HCT116 (cell line): ENCODE measurements around the gene MRPS7. TPM values are rescaled to one million over a fixed set of nuclear protein-coding genes. Genes with fewer than 3 reads are reported as not detected.

Experiments used
- ATAC-seq: fragments of 200-7000 bp; cut with Tn5 transposase; 2 replicates; pipeline ENCODE4 v1.9.1; 2020; ENCODE audit warnings: mild to moderate bottlenecking, moderate library complexity
- BruUV-seq: library from RNA; stranded (reverse); fragments of 400-500 nt; replicated peaks from 2 replicates; lab custom pipeline; 2021; lab: Mats Ljungman, UMichigan
- CTCF ChIA-PET: fragments of 300-600 bp; sonication (Branson Sonifier 250); formaldehyde crosslinking; loops from one replicate; lab custom pipeline; 2021; ENCODE audit warnings: antibody characterized with exemption; lab: Charles Lee
- POLR2A ChIA-PET: fragments of 300-600, 350-600 bp; sonication (Branson Sonifier 250); formaldehyde crosslinking; loops from one replicate; lab custom pipeline; 2021; ENCODE audit warnings: antibody characterized with exemption; lab: Charles Lee
- RAD21 ChIA-PET, 2 experiments: fragments of 300-600 bp; sonication (Branson Sonifier 250); formaldehyde crosslinking; loops; one replicate each; lab custom pipeline; 2023; ENCODE audit warnings: low total read pairs in 2 of 2; ENCODE audit not compliant: uncharacterized antibody in 2 of 2, unreplicated experiment in 2 of 2, low non-redundant PET in 1 of 2; lab: Charles Lee
- DNase-seq: peaks from one replicate; pipeline ENCODE4 v3.0.0-alpha.2; 2010; ENCODE audit warnings: low read depth, low spot score
- H2AFZ ChIP-seq: fragments of 200-600 bp; shearing (Covaris generic), sonication (generic); 2 replicates; pipeline ENCODE4 v1.6.1; 2017; ENCODE audit warnings: low read depth, mixed run types, mixed read lengths, antibody characterized with exemption, low read length; ENCODE audit not compliant: poor library complexity, severe bottlenecking
- H3K27ac ChIP-seq: 2 replicates; pipeline ENCODE4 v1.5.1; 2012; ENCODE audit warnings: low read depth, low read length
- H3K27me3 ChIP-seq: fragments of 200-600 bp; sonication (generic); 2 replicates; pipeline ENCODE4 v1.6.1; 2016; ENCODE audit warnings: mixed run types, low read length, mixed read lengths; ENCODE audit not compliant: insufficient read depth
- H3K36me3 ChIP-seq, 2 experiments: fragments of 200-500 bp in 1 of 2; fragments of 200-600 bp in 1 of 2; sonication (Bioruptor generic) in 1 of 2; sonication (generic) in 1 of 2; 2 replicates each; pipeline versions ENCODE4 v1.5.1 to v1.6.1; 2014 to 2016; ENCODE audit warnings: low read length in 2 of 2, inconsistent platforms in 1 of 2, mixed read lengths in 1 of 2, mixed run types in 1 of 2; ENCODE audit not compliant: insufficient read depth in 2 of 2, control insufficient read depth in 1 of 2
- H3K4me1 ChIP-seq, 2 experiments: fragments of 200-600 bp in 1 of 2; sonication (generic) in 1 of 2; 2 replicates each; pipeline versions ENCODE4 v1.5.1 to v1.6.1; 2012 to 2017; ENCODE audit warnings: low read length in 2 of 2, inconsistent platforms in 1 of 2, mild to moderate bottlenecking in 1 of 2, mixed read lengths in 1 of 2, mixed run types in 1 of 2, moderate library complexity in 1 of 2; ENCODE audit not compliant: insufficient read depth in 2 of 2, control insufficient read depth in 1 of 2
- H3K4me2 ChIP-seq: fragments of 200-600 bp; sonication (generic); 2 replicates; pipeline ENCODE4 v1.6.1; 2017; ENCODE audit warnings: mixed run types, low read length, mixed read lengths
- H3K4me3 ChIP-seq, 2 experiments: fragments of 200-600 bp in 1 of 2; sonication (generic) in 1 of 2; replicated peaks in 1 of 2; 2 replicates each; pipeline ENCODE4 v1.5.1; 2011 to 2016; ENCODE audit warnings: low read length in 2 of 2, control low read depth in 1 of 2, low read depth in 1 of 2, mild to moderate bottlenecking in 1 of 2, mixed read lengths in 1 of 2, mixed run types in 1 of 2
- H3K79me2 ChIP-seq: fragments of 200-600 bp; sonication (generic); 2 replicates; pipeline ENCODE4 v1.6.1; 2017; ENCODE audit warnings: mild to moderate bottlenecking, mixed run types, low read length, moderate library complexity, mixed read lengths; ENCODE audit not compliant: insufficient read depth
- H3K9ac ChIP-seq: fragments of 200-600 bp; sonication (generic); 2 replicates; pipeline ENCODE4 v1.6.1; 2016; ENCODE audit warnings: low read length, mixed read lengths
- H3K9me2 ChIP-seq: fragments of 200-600 bp; sonication (generic), shearing (Covaris generic); 2 replicates; pipeline ENCODE4 v1.6.1; 2017; ENCODE audit warnings: mixed run types, mild to moderate bottlenecking, moderate library complexity; ENCODE audit not compliant: insufficient read depth
- H3K9me3 ChIP-seq, 2 experiments: fragments of 200-500 bp in 1 of 2; fragments of 200-600 bp in 1 of 2; sonication (Bioruptor generic) in 1 of 2; sonication (generic) in 1 of 2; 2 replicates each; pipeline ENCODE4 v1.6.1; 2014 to 2017; ENCODE audit warnings: low read length in 2 of 2, mixed read lengths in 2 of 2, inconsistent platforms in 1 of 2, low read depth in 1 of 2, mild to moderate bottlenecking in 1 of 2, mixed run types in 1 of 2, moderate library complexity in 1 of 2; ENCODE audit not compliant: control insufficient read depth in 1 of 2, insufficient read depth in 1 of 2
- H4K20me1 ChIP-seq: fragments of 200-600 bp; sonication (generic), shearing (Covaris generic); 2 replicates; pipeline ENCODE4 v1.6.1; 2017; ENCODE audit warnings: mixed run types, mild to moderate bottlenecking, moderate library complexity; ENCODE audit not compliant: insufficient read depth
- CBX3 ChIP-seq: IDR thresholded peaks from 2 replicates; pipeline ENCODE4 v1.6.1; 2012; ENCODE audit warnings: low read depth
- CEBPB ChIP-seq: IDR thresholded peaks from 2 replicates; pipeline ENCODE4 v1.6.1; 2012; ENCODE audit warnings: low read depth
- EGR1 ChIP-seq: IDR thresholded peaks from 2 replicates; pipeline ENCODE4 v1.6.1; 2012; ENCODE audit warnings: low read depth
- ELF1 ChIP-seq: IDR thresholded peaks from 2 replicates; pipeline ENCODE4 v1.6.1; 2012; ENCODE audit warnings: low read depth, borderline replicate concordance
- EZH2 ChIP-seq: fragments of 200-600 bp; sonication (generic); IDR thresholded peaks from 2 replicates; pipeline ENCODE4 v1.6.1; 2017; ENCODE audit warnings: antibody characterized with exemption, mixed run types
- EZH2phosphoT487 ChIP-seq: fragments of 200-600 bp; IDR thresholded peaks from 2 replicates; pipeline ENCODE4 v1.6.1; 2018; ENCODE audit warnings: antibody characterized with exemption, borderline replicate concordance
- FOSL1 ChIP-seq: IDR thresholded peaks from 2 replicates; pipeline ENCODE4 v1.6.1; 2012; ENCODE audit warnings: low read depth
- JUND ChIP-seq: IDR thresholded peaks from 2 replicates; pipeline ENCODE4 v1.6.1; 2012
- POLR2AphosphoS5 ChIP-seq: IDR thresholded peaks from 2 replicates; pipeline ENCODE4 v1.6.1; 2011; ENCODE audit warnings: mild to moderate bottlenecking, low read depth, low read length, moderate library complexity
- SP1 ChIP-seq: IDR thresholded peaks from 2 replicates; pipeline ENCODE4 v1.6.1; 2012; ENCODE audit warnings: low read depth
- TCF7L2 ChIP-seq: IDR thresholded peaks from 2 replicates; pipeline ENCODE4 v1.7.0; 2011; ENCODE audit warnings: borderline replicate concordance, inconsistent platforms; ENCODE audit not compliant: insufficient read depth, insufficient read length; ENCODE audit errors: extremely low read depth
- YY1 ChIP-seq: IDR thresholded peaks from 2 replicates; pipeline ENCODE4 v1.6.1; 2011; ENCODE audit warnings: low read length, low read depth, moderate library complexity, mild to moderate bottlenecking; ENCODE audit not compliant: insufficient replicate concordance; ENCODE audit errors: extremely low read depth
- ZFX ChIP-seq: fragments of 450-650 bp; IDR thresholded peaks from 2 replicates; pipeline ENCODE4 v1.6.1; 2017
- ZNF274 ChIP-seq: fragments of 200-500 bp; sonication (Bioruptor generic); IDR thresholded peaks from 2 replicates; pipeline ENCODE4 v1.6.1; 2014; ENCODE audit warnings: mild to moderate bottlenecking, low read depth, low read length, inconsistent platforms
- intact Hi-C: fragments of 100-400 bp; cut with micrococcal nuclease; formaldehyde crosslinking; loops from 2 replicates; pipeline ENCODE4 v1.10.0; 2022
- total RNA-seq: library from RNA; stranded (reverse); gene quantifications from one replicate; pipeline ENCODE4 v1.2.1, GENCODE V29; 2021; ENCODE audit not compliant: unreplicated experiment
- TF ChIP-seq, protein P1 (sequence below), 3 experiments: fragments of 200-600 bp in 1 of 3; sonication (generic) in 1 of 3; IDR thresholded peaks in 2 of 3; conservative IDR thresholded peaks in 1 of 3; 2 replicates each; pipeline ENCODE4 v1.5.1; 2012 to 2017; ENCODE audit warnings: low read depth in 2 of 3, low read length in 2 of 3, antibody characterized with exemption in 1 of 3, borderline replicate concordance in 1 of 3, control low read depth in 1 of 3, mild to moderate bottlenecking in 1 of 3, mixed read lengths in 1 of 3, mixed run types in 1 of 3, moderate library complexity in 1 of 3; ENCODE audit not compliant: insufficient read depth in 1 of 3
- TF ChIP-seq, protein P2 (sequence below): IDR thresholded peaks from 2 replicates; pipeline ENCODE4 v1.6.1; 2012

Gene MRPS7
- total RNA-seq, 1 experiment from 2014 or later: 104 TPM

DNA sequence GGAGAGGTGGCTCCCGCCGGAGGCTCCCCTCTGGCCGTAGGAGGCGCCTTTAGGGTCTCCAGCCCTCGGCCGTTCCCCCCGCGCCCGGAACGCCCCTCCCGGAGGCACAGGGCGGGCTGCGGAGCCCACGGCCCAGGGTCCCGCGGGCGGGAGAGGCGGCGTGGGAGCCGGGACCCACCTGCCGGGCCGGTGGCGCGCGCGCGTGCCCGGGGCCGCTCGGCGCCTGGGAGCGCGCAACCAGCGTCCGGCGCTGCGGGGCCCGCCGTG, 9.2 kb downstream of the MRPS7 start, which contains the start of gene MIF4GD:
TSS of gene MIF4GD (minus strand) at position 266 of the 267 bp plus-strand sequence. CDS start 1,036 bp downstream, outside the sequence.
- Histone ChIP-seq H3K4me3 (peak within 1 kb of the TSS; percentile 90 to 98), H3K9ac (peak within 1 kb of the TSS; percentile 97), H4K20me1 (no peaks in the 10 kb centered on the region), H3K4me2 (peak within 1 kb of the TSS; percentile 97), H3K27me3 (no peaks in the 10 kb centered on the region), H3K36me3 (peaks cover 2 to 37% of the 10 kb centered on the region in 2 experiments; a peak in 2 of 4 replicates), H2AFZ (no peak within 1 kb of the TSS), H3K27ac (peak within 1 kb of the TSS; percentile 94), H3K9me2 (no peaks in the 10 kb centered on the region), H3K79me2 (peaks cover 9% of the 10 kb centered on the region; the same call in 1 of the 2 replicates), H3K4me1 (peaks cover 16 to 45% of the 10 kb centered on the region in 2 experiments), H3K9me3 (no peaks in the 10 kb centered on the region)
- BruUV-seq: no TSS peak
- DNase-seq (no peak), ATAC-seq (no peak)
- RAD21 ChIA-PET: interaction anchor here (1.0 to 1.8 kb wide), 4 partner anchors 9 to 141 kb away, joined by 3 to 6 read pairs (median 5); partner anchors contain the start of genes SLC25A19 (in 2 of the 2) and MRPS7 (in 1 of the 2)
- TF ChIP-seq, protein P1, sequence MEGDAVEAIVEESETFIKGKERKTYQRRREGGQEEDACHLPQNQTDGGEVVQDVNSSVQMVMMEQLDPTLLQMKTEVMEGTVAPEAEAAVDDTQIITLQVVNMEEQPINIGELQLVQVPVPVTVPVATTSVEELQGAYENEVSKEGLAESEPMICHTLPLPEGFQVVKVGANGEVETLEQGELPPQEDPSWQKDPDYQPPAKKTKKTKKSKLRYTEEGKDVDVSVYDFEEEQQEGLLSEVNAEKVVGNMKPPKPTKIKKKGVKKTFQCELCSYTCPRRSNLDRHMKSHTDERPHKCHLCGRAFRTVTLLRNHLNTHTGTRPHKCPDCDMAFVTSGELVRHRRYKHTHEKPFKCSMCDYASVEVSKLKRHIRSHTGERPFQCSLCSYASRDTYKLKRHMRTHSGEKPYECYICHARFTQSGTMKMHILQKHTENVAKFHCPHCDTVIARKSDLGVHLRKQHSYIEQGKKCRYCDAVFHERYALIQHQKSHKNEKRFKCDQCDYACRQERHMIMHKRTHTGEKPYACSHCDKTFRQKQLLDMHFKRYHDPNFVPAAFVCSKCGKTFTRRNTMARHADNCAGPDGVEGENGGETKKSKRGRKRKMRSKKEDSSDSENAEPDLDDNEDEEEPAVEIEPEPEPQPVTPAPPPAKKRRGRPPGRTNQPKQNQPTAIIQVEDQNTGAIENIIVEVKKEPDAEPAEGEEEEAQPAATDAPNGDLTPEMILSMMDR (IDR thresholded peaks at IDR 0.05 in 2 of 3, conservative IDR thresholded peaks at IDR 0.05 in 1 of 3; ENCODE audit: borderline replicate concordance in 1 of 3, insufficient read depth in 1 of 3, low read depth in 2 of 3, low read length in 2 of 3): no peak
- TF ChIP-seq SP1: no peak
- TF ChIP-seq EZH2: no peak
- TF ChIP-seq FOSL1: no peak
- TF ChIP-seq EGR1: no peak
- TF ChIP-seq JUND: no peak
- no peak for TF ChIP-seq ZNF274
- no peak for TF ChIP-seq POLR2AphosphoS5
- no peak for TF ChIP-seq ELF1
- TF ChIP-seq ZFX: no peak
- TF ChIP-seq TCF7L2: no peak
- TF ChIP-seq CEBPB: no peak
- TF ChIP-seq CBX3: no peak
- TF ChIP-seq, protein P2, sequence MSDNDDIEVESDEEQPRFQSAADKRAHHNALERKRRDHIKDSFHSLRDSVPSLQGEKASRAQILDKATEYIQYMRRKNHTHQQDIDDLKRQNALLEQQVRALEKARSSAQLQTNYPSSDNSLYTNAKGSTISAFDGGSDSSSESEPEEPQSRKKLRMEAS: no peak
- TF ChIP-seq EZH2phosphoT487: no peak
- no peak for TF ChIP-seq YY1
- intact Hi-C loops: loop anchor here (2.0 to 5.0 kb wide), 3 partner anchors 134 to 246 kb away; partner anchors contain the start of genes CASKIN2, GRB2 and TSEN54
- POLR2A ChIA-PET: interaction anchor here (0.6 to 2.4 kb wide), 15 partner anchors 9 to 509 kb away, joined by 3 to 40 read pairs (median 4); partner anchors contain the start of genes FDXR, GGA3, GRB2 and MRPS7
- CTCF ChIA-PET: interaction anchor here (0.6 to 4.2 kb wide), 31 partner anchors 10 to 398 kb away, joined by 3 to 51 read pairs (median 4); partner anchors contain the start of genes FDXR, GGA3, GRB2 and MRPS7
